Measurements from ENCODE around the gene FIBCD1.

Gene FIBCD1

DNA sequence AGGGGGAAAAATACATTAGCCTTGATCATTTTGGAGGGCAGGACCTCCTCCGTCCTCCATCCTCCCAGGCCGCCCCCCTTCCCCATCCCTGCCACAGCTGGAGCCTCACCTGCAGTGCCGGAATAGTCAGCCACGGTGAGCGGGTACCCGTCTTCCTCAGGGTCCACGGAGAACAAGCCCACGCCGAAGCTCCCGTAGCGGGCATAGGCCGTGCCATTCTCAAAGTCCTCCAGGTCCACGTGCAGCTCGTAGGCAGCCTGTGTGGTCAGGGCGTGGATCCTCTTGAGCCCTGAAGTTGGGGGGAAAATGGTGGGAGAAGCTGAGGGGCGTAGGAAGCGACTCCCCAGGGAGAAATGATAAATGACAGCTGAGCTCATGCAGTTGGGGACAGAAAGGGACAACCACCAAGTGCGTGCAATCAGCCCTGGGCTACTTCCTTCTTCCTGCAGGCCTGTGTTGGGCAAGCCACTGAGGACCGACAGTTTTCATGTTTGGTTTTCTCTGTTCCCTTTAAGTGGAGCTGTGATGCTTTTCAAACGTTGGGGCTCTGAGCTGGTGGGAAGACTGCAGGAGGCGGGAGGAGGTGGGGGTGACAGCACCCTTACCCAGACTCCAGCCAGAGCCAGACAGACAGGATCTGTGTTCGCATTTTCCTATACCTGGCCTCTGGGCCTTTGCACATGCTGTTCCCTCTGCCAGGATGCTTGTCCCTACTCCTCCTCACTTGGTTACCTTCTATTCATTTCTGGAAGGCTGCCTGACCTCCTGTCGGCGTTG lies 33.7 kb downstream of the FIBCD1 start:
- no peak for DNase-seq

DNA sequence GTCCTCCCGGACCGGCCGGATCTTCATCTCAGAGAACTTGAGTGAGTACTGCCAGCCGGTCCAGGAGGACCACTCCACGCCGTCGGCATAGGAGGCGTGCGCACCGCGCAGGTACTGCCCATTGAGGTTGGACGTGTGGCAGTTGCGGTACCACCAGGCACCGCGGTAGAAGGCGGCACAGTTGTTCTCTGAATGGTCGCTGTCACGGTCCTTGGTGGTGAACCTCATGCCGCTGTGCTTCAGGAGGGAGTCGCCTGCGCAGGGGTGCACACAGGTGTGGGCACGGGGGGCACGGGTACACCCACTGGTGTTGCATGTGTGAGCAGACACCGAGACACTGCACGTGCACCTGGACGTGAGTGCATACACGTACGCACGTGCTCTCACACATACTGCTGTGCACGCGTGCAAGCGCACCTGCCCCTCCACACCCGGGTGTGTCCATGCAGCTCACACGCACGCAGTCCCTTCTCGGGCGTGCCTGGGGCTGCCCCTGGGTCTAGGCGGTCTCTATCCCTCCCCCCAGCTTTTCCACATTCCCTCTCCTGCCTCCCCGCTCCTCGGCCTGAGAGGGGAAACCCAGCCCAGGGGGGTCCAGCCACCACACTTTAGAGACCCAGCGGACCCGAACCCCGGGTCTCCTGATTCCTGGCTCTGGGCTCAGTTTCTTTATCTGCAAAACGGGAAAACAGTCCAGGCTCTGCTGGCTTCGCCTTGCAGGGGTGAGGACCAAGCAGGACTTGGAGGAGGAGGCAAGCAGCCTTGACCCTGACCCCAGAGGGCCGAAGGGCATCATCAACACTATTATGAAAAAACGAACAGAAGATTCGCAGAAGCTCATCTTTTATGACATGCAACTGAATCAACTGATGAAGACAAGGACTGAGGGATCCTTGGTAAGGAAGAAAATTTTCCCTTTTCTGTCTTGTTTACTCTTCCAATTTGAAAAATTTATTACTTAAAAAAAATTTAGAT lies 34.7 kb downstream of the FIBCD1 start:
- no peak for DNase-seq

DNA sequence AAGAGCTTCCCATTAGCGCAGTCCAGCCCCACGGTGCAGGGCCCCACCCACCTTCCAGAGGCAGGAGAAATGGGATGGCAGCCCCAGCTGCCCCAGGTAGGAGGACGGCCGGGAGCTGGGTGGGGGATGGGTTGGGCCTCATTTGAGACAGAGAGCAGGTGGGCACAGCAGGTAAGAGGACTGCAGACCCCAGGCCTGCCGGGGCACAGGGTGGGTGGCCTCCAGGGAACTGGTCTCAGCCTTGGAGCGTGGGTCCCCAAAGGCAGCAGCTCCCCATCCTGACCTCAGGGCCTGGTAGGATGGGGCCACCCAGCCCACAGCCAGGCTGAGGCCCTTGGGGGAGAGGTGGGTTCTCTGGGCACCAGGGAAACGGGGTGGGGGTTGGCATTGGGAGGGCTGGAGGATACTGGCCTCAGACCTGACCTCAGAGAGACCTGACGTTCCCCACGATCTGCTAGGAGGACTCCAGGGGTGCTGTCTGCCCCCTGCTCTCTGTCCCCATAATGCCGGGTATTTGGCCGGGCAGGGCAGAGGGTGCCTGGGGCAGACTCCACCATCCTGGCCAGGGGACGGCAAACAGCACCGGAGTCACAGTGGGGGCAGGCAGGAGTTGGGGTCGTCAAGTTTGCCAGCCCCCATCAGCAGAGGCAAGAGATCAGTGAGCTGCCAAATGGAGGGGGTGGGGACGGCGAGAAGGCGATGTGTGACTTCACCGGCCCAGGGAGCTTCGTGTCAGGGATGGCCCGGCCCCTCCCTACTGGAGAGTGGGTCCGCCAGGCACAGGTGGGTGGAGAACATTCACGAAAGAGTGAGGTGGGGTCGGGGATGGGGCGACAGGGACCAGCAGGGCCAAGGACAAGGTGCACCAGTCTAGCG lies 35.6 kb downstream of the FIBCD1 start:
- DNase-seq = no peak

DNA sequence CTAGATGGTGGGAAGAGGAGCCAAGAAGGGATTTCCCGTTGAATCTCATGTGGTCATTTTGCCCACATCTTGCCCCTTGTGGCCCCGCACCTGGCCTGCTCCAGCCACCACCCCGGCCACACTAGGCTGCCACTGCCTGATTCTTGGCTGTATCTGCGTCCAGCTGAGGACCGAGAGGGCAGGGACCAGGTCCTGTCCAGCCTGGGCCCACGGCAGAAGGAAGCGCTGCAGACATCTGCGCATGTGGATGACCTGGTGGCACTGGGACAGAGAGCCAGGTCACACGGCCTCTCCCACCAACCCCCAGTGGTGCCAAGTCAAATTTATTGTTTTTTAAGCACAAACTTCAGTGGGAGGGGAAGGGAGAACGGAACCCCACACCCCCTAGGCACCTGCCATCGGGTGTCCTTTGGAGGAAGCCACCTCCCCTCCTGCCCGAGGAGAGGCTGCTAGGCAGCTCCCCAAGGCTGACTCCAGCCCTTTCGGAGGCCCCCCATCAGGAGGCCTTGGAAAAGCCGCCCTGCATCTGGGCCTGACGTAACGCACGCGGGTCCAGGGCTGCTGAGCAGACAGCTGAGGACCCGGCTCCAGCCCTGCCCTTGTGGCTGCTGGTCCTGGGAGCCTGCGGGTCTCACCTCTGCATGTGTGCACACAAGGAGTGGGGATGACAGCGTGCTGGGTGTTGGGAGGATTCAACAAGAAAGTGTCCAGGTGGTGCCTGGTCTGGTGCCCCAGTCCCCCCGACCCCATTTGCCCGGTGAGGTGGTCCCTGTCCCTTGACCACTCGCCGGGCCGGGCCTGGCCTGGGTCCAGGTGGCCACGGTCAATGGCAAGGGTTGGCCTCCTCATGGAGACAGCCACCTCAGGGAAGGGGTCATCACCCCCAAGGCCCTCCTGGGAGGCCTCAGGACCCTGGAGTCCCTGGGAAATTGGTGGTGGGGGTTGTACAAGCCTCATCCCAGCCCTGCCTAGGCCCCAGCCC lies 36.6 kb downstream of the FIBCD1 start:
- DNase-seq = no peak

DNA sequence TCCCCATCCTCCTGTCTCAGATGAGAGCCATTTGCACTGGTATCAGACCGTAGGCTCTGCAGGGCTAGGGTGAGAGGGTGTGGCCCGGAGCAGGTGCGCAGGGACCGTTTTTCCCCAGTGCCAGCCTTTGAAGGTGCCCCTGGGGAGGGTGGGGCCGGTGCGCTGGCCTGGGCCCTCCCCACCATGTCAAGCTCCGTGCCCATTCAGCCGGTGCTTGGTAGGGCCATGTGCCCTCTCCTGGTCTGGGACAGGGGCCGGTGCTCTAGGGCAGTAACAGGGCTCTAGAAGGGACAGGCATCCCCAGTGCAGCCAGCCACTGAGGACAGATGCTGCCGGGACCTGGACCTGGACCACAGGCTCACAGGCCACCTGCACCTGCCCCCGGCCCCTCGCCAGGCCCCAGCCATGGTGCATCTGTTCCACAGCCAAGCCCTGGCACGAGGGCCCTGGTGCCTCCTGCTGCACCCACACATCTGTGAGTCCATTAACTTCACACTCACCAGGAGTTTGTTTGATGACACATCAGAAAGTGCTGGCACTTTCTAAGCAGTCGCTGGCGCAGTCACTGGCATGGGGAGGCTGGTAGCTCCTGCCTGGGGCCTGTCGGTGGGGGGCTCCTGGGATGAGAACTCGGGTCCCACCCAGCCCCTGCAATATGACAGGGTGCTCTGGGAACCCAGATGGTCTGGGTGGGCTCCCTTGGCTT lies 37.4 kb downstream of the FIBCD1 start:
- no peak for DNase-seq

DNA sequence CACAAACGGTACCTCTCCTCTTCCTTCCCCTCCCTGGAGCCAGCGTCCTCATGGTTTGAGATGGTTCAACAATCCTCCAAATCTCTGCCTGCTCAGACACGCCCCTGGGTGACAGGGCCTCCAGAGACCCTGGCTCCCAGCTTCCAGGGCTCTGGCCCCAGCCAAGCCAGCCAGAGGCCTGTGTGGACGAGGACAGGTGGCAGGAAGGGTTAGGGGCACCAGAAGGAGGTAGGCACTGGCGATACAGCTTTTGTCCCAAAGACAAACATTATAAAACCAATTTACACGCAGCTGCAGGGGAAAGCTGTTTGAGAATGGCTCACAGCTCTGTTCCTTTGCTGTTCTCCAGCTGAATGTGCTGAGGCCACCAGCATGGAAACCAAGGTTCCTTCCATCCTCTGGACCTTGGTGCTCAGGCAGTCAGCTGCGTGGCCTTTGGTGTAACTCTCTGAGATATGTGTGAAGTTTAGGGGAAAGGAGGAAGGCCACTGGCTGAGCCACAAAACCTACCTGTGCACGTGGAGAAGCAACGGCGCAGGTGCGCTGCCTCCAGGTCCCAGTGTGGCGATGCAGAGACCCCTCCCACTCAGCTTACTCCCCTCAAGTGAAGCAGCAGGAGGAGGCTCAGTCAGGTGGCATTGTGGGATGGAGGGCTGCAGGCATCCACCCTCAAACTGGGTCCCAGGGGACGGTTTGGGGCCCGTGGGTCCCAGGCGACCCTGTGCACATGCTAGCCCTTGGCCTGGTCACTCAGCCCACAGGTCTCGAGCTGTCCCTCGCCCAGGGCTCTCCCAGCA lies 38.1 kb downstream of the FIBCD1 start:
- no peak for DNase-seq

DNA sequence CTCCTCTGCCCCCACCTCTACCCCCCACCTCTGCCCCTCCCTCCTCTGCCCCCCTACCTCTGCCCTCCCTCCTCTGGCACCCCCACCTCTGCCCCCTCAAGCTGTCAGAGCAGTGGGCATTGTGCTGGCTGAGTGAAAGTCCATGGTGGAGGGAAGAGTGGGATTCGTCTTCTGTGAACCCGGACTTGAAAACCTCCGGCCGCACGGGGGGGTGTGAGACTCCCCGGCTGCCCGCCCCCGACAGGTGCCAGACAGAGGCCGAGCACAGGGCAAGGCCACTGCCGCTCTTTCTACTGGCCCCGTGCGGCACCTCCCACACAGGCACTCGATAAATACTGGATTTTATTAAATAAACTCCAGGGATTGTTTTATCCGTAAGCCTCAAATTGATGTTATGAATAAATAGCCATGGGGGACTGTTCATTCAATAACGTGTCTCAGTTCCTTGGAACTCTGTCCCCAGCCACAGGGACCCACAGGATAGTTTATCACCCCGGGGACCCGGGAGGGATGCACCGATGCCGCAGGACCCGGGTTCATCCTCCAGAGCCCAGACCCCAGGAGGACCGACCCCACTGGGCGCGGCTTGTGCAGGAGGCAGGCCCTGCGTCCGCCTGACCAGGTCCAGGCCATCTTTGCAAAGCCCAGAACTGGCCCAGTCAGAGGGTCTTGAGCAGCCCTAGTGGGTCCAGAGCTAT lies 39.8 kb downstream of the FIBCD1 start:
- DNase-seq = no peak

DNA sequence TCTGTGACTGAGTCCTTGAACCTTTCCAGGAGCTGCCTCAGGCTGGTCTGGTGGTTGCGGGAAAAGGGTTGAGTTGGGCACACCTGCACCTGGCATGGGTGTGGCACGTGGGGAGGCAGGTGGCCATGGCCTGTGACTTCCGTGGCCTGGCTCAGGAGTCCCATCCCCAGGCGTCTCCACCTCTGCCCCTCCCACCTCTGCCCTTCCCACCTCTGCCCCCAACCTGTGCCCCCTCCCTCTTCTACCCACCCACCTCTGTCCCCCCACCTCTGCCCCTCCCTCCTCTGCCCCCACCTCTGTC lies 40.5 kb downstream of the FIBCD1 start:
- no peak for DNase-seq

DNA sequence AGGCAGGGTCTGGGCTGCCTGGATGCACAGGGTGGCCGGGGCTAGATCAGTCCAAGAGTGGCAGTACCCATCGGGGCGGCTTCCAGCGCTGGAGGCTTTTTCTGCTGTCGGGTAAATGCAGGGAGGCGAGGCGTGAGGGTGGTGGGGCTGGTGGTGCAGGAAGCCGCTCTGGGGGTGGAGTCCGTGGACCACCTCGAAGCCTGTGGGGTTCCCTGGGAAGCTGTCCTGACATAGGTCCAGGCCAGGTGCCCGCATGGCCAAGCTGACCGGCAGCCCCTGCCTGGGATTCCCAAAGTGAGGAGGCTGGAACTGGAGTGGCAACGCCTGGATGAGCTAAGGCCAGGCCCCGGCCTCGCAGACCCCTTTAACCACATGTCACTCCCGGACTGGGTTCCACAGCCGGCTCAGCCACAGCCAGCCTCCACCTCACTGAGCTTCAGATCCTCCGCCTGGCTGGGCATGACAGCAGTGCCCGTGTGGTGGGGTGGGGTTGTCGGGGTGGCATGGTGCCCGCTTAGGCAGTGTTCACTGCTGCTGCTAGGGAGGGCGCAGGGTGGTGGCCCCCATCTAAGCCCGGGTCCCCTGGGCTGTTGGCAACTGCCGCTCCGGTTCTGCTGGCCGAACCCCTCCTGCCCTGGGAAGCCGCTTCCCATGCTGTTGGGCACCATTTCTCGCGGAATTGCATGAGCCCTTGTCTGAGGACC lies 41.0 kb downstream of the FIBCD1 start:
- no peak for DNase-seq

DNA sequence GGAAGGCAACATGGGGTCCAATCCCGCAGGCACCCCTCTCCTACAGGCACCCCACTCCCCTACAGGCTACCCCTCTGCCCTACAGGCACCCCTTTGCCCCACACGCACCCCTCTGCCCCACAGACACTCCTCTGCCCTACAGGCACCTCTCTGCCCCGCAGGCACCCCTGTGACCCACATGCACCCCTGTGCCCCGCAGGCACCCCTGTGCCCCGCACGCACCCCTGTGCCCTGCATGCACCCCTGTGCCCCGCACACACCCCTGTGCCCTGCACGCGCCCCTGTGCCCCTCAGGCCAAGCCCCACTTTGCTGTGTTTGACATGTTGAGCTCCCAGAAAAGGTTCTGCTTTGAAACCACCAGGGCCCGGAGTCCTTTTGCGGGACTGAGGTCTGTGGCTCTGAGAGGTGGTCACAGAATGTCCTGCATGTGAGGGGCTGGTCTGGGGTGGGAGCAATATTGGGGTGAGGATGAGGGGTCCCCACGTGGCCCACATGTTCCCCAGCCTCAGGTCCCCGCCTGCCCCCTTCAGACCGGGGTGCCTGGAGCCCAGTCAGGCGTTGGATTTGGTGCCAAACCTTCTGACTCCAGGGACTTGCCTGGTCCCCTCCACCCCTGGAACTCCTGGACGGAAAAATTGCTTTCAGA lies 41.8 kb downstream of the FIBCD1 start:
- DNase-seq = no peak

DNA sequence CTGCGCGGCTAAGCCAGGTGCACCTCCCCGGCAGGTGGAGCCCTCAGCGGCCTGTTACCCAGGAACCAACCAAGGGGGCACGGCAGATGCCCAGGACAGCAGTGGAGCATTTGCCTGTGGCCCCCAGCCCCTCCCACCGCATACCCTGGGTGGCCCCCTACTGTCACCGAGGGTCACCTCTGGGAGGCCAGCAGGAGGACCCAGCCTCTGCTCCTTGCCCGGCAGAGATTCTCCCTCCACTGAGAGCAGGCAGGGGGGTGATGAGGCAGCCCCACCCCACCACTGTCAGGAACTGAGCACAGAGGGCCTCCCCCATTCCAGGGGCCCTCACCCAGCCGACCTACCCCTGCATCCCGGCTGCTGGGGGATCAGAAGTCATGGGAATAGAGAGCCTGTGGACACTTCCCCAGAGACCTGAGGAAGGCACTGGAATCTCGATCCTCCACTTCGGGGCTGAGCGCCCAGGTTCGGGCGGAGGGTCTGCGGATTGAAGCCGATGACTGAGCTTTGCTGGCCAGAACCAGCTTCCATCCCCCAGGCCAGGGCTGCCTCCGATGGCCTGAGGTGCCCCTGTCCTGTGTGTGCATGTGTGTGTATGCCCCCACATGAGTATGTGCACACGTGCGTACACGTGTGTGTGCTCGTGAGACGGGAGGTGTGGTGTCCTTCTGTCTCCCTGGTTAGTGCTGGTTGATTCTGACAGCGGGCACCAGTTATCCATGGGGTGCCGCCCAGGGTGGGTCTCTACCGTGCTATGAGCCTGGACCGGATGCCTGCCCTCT lies 42.6 kb downstream of the FIBCD1 start, which contains the start of gene QRFP:
QRFP (minus strand) TSS at position 580 of the 782 bp plus-strand sequence. CDS start 2,974 bp downstream, outside the sequence.
- no peak for DNase-seq

DNA sequence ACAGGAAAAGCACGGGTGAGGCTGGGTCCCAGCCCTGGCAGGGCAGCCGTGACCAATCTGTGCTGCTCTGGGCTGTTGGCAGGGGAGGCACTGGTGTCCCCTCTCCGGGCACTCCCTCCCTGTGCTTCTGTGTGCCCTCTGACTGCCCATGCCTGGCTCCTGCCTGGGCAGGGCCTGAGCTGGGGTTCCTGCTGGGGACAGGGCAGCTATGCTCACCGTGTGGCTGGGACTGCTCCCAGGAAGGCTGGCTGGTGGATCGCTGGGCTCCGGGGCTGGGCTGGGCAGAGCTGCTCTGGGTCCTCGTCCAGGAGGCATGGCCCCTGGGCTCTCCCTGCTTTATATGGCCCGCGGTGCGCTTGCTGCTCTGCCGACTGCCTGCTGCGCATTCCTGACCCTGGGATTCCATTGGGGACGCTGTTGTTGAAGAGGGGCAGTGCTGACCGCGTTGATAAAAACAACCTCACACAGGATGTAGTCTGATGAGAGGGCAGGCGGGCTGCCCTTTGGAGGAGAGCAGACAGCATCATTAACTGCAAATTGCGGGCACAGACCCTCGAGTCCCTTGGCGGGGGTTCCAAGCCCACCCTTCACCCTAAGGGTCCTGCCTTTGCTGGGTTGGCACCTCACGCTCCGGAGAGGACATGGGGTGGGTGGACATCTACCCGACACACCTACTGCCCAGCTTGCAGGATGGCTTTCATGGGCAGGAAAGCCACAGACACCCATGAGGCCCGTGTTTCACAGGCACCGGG lies 43.4 kb downstream of the FIBCD1 start:
- no peak for DNase-seq

DNA sequence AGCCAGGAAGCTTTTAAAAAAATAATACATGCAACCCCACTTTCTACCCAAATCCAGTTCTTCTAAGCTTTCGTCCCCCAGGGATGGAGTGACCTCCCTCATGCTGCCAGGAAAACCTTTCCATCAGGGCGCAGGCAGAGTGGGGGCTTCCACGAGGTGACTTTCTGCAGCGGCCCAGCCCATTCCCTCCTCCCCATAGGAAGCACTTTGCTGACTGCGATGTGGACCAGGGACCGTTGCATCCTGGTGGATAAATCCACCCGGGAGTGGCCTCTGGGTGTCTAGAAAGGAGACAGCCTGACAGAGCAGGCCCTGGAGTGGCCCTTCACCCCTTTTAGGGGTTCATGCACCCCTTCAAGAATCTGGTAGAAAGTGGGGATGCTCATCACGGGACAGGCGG lies 44.0 kb downstream of the FIBCD1 start:
- no peak for DNase-seq

DNA sequence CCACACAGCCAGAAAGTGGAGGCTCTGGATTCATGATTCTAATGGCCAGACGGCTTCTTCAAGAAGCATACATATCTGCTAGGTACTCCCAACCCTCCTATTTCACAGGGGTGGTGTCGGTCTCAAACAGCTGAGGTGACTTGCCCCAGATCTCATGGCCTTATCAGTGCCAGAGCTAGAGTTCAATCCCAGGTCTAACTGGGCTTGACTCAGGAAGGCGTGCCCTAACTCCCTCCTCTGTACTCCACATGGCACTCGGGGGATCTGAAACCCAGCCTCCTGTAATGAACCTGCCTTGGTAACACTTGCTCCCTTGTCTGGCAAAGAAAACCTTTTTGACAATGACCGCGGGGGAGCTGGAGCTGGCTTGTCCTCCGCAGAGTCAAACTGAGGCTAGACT lies 44.5 kb downstream of the FIBCD1 start:
- DNase-seq = no peak

DNA sequence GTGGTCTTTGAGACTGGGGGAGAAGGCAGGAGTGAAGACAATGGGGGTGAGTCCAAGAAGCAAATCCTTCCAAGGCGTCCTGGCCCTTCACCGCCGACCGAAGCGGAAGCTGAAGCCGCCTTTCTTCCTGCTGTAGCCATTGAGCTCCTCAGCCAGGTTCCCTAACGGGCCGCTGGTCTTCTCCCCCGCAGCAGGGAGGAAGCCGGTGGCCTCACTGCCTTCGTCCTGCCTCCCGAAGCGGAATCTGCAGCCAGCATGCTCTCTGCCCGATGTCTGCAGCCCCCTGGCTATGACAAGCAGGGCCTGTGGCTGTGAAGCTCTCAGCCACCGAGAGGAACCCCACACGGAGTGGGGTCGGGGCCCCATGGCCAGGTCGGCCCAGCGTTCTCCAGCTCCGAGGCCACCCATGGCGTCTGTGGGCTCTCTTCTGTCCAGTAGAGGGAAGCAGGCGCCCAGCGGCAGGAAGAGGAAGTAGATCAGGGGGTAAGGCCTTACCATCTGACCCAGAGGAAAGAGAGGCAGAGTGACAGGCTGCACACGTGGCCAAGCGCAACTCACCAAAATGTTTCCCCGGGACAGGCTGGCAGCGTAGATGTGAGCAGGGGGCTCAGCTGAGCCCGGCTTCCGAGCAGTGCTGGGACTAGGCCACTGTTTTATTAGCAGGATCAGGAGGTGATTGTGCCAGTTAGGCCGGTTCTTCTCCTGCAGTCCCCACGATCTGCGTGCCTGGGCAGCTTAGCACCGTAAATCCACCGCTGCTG lies 45.5 kb downstream of the FIBCD1 start:
- no peak for DNase-seq

All from activated naive CD4-positive, alpha-beta T cell treated with Interleukin-2 at 50 U/mL for 16 hours (primary cell).